OCI-LY7 (cell line): ENCODE results near the gene SPAG4.

Experiments
- CTCF ChIP-seq: fragments of 200-600 bp; sonication (generic); conservative IDR thresholded peaks from 2 replicates; pipeline ENCODE4 v1.5.1; 2014; ENCODE audit warnings: mild to moderate bottlenecking, antibody characterized with exemption, low read length, moderate library complexity, mixed read lengths
- EZH2phosphoT487 ChIP-seq: fragments of 200-600 bp; sonication (generic); IDR thresholded peaks from 2 replicates; pipeline ENCODE4 v1.6.1; 2018; ENCODE audit warnings: low read depth, borderline replicate concordance, mild to moderate bottlenecking, mixed run types, antibody characterized with exemption, low read length, moderate library complexity, mixed read lengths

DNA sequence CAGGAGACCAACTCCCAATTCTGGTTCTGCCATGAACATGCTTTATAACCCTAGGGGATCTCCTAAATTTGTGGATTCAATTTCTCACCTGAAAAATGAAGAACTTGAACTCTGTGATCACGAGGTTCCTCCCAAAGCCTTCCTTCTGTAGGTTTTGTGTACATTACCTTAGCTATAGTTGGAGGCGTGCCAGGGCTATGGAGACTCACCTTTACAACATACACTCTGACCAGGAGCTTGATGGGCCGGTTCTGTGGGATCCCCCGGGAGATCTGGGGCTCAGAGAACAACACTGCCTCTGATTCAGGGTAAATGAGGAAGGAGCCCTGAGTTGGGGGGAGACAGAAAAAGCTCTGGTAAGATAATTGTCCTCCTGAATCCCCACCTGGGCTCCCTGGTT lies 39.7 kb upstream of the SPAG4 start:
- TF ChIP-seq EZH2phosphoT487 (no peak), CTCF (no peak)
